ENCODE measurements around the gene TSC1.

The TSC1 gene

DNA sequence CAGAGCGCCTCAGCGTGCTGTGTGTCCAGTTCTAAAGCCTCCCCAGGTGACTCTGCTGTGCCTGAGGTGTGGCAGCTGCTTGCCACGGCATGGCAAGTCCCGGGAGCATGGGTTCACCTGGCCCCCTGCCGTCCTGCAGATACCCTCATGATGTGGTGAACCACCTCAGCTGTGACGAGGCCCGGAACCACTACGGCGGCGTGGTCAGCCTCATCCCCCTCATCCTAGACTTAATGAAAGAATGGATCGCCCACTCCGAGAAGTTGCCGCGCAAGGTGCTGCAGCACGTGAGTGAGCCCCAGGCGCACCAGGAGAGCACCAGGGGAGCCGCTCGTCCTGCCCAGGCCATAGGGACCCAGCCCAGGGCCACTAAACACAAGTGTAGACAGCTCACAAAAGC lies 56.3 kb downstream of the TSC1 start:
- no peak for DNase-seq (ENCODE audit: low read depth in 2 of 2)

DNA sequence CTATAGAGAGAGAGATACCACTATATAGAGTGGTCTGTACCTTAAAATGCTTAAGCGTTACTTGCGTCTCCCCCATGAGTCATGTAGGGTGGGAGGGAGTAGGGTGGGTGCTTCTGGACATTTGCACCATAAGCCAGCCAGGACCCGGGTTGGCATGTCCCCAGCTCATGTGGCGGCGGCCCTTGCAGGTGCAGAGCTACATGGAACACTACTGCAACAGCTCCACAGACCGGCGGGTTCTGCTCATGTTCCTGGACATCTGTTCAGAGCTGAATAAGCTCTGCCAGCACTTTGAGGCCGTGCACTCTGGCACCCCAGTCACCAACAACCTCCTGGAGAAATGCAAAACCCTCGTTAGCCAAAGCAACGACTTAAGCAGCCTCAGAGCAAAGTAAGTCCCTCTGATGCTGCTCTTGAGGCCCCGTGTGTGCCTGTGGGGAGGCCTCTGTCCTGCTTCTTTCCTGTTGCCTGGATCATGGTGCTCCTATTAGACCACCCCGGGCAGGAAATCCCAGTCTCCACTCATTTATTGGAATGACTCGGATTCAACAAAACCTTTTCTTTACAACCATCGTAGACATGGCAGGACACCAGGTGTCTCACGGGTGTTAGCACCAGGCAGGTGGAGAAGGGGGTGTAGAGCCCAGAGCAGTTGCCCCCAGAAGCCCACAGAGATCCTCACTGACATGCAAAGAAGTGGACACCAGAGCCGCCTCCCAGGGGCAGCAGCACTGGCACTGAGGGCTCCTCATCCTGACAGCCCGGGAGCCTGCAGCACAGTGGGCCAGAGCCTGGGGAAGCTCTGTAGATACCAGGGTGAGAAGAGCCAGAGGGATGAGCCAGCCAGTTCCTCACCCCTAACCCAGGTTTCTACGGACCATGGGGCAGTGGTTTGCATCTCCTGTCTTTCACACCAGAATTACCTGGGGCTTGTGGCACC lies 57.0 kb downstream of the TSC1 start:
- DNase-seq (ENCODE audit: low read depth in 2 of 2): no peak

DNA sequence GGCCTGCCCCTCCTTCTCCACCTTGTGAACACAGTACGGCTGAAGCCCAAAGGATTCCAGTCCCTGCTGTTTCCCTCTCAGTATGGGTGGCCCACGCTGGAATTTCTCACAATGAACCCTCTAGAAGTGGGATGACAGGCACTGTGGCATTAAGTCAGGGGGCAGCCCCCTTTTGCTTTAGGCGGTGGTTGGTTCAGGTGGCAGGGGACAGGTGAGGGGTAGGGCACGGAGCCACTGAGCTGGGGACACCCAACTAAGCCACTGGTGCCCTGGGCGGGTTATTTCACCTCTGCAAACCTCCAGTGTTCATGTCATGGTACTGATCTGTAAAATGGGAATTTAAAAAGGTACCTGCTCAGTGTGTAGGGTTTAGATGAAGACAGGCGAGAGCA lies 58.1 kb downstream of the TSC1 start:
- DNase-seq (ENCODE audit: low read depth in 2 of 2): no peak

DNA sequence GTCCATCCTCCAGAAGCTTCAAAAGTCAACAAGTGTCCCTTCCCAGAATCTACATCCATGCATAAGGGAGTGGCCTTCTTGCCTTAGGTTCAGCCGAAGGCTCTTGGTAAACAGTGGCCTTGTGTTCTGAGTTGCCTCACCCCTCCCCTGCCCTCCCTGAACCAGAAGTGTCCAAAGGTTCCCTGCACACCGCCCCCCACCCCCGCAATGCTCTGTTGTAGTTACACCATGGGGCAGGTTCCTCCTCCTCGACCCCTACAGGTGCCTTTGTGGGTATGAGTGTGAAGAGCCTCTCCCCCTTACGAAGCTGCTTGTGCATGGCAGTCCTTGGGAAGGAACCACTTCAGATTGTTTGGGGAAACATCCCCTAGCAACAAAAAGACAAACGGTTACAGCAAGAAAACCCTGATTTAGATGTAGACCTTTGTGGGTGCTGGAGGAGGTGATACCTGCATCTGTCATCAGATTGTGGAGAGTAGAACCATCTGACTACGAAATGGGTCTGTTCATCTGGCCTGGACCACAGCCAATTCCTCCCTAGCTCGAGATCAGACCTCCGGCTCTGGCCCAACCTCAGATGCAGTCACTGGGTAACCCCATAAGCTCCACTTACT lies 58.6 kb downstream of the TSC1 start:
- no peak for DNase-seq (ENCODE audit: low read depth in 2 of 2)

DNA sequence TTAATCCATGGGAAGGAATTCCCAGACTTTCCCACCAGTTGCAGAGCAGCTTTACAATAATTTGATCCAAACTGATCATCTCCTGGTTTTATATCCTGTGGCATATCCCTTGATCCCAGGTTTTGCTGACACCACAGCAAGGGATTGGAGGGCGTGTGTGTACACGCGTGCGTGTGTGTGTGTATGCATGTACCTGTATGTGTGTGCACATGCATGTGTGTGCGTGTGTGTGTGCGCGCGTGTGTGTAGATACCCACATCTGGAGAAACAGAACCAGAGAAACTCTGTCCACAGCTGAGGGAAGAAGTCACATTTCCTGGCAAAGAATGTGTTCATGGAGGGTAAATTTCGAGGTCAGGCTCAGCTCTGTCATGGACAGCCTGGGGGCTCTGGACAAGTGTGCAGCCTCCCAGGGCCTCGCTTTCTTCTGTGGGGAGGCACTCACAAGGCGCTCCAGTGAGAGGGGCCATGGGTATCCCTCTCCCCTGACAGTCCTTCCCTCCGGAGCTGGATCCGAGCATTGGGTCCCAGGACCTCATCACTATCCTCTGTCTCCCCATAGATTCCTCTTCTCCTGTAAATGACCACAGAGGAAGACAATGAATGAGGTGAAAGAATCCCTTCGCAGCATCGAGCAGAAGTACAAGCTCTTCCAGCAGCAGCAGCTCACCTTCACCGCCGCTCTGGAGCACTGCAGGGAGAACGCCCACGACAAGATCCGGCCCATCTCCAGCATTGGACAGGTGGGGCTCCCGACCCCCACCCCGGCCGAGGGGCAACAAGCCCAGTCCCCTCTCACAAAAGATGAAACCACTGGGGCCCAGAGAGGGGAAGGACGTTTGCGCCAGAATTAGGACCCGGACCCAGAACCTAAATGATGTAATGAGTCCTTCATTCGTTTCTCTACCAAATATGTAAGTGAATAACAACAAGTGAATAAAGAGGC lies 60.8 kb downstream of the TSC1 start:
- no peak for DNase-seq (ENCODE audit: low read depth in 2 of 2)

DNA sequence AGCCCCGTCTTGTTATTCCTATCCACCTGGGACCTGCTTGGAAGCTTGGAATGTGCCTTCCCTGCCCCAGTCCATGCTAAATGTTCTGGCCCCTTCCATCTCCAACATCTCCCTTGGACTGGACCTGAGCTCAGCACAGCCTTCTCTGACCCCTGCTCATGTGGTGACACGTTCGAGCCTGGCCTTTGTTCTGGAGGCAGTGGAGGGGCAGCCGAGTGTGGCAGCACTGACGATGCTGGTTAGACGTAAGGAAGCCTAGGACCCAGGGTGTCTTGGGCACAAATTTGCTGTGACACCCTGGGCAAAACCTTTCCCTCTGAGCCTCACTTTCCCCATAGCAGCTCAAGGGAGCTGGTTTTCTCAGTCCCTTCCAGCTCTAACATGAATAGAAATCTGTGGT lies 61.8 kb downstream of the TSC1 start:
- no peak for DNase-seq (ENCODE audit: low read depth in 2 of 2)

DNA sequence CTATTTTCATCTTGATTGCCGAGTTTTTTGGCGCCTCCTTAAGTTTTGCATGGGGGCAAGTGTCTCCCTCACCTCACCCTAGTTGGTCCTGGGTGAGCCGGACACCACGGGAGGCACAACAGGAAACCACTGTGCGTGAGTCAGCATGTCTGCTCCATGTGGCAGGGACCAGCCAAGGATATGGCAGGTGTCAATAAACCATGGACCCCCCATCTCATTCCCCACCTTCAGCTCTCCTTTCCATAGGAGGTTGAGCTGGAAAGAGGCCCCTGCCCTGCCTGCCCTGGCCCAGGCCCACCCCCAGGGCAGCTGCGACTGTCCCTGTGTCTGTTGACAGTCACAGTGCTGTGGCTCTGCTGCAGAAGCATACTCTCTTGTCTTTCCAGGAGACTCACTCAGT lies 62.6 kb downstream of the TSC1 start:
- DNase-seq (ENCODE audit: low read depth in 2 of 2): no peak

DNA sequence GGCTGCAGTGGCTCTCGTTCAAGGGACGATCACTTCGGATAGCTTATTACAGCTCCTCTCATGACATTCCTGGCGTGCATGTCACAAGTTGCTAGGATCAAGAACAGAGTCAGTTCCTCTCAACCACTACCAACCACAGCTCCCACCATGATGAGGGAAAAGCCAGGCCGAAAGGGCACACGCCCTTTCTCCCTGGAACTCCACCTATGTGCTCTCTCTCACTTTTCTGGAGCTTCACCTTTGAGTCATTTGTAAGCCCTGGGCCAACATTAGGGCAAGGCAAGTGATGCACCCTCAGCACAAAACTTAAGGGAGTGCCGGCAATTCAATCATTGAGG lies 64.1 kb downstream of the TSC1 start:
- DNase-seq (ENCODE audit: low read depth in 2 of 2): no peak

DNA sequence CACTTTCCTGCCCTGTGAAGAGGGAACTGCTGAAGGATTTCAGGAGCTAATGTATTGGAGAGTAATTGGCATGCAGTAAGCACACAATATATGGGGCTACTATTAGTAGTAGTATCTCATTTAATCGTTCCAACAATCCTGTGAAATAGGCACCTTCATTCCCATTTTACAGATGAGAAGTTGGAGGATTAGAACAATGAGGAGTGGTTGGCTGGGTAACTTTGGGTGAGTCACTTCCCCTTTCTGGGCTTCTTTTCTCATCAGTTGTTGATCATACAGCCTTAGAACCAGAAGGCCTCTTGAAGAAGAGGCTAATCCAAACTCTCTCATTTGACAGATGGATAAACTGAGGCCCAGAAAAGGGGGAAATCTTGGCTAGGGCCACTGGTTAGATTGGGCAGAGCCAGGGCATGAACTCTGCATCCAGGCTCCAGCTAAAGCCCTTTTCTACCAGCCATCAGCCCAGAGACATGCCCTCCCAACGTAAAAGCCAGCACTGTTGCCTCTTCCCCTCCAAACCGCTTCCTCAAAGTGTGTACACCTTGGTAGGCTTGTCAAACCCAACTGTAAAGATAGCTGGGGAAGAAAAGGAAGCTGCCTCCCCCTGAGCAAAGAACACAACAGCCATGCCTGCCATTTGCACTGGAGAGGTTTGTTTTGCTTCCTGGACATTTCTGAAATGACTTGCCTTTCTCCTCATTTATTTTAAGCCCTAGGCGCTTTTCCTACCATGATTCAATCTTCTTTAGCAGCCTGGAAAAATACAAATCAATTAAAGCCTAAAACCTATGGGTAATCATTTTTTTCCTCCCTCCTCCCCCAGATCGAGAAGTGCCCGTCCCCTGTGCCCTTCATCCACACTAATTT lies 64.7 kb downstream of the TSC1 start:
- DNase-seq (ENCODE audit: low read depth in 2 of 2): no peak

DNA sequence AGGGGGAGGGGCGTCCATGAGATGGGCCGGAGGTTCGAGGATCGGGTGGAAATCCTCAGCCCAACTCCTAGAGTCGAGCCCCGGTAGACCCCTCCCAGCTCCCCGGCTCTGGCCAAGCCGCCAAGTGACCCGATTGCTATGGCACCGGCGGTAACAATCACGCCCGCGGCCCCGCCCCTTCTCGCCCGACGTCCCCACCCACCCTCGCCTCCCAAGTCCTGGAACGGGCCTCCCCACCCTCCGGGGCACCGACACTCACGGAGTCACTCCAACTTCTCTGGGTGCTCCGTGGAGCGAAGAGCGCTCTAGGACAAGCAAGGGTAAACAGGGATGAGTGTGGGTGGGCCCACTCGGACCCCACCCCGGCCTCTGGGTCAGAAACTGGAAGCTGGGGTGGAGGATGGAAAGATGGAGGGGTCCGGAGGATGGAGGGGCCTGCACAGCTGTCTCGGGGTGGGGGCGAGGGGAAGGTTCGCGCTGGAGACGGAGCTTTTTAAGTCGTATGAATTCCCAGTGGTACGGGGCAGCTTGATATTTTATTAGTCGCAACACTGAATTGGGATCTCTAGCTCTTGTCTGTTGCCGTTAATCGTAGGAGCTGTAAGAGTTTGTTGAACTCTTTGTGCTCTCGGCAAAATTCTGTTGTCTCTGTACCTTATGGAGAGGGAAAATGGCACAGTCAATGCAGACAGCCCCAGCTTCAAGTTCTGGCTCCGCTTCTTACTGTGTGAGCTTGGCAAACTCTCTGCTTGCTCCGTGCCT lies 65.5 kb downstream of the TSC1 start, which contains the start of gene SPACA9:
SPACA9 (plus strand) TSS at position 204 of the 762 bp plus-strand sequence. CDS start 5,050 bp downstream, outside the sequence.
- DNase-seq (ENCODE audit: low read depth in 2 of 2): peak in 1 of 2 donors; percentile 10

DNA sequence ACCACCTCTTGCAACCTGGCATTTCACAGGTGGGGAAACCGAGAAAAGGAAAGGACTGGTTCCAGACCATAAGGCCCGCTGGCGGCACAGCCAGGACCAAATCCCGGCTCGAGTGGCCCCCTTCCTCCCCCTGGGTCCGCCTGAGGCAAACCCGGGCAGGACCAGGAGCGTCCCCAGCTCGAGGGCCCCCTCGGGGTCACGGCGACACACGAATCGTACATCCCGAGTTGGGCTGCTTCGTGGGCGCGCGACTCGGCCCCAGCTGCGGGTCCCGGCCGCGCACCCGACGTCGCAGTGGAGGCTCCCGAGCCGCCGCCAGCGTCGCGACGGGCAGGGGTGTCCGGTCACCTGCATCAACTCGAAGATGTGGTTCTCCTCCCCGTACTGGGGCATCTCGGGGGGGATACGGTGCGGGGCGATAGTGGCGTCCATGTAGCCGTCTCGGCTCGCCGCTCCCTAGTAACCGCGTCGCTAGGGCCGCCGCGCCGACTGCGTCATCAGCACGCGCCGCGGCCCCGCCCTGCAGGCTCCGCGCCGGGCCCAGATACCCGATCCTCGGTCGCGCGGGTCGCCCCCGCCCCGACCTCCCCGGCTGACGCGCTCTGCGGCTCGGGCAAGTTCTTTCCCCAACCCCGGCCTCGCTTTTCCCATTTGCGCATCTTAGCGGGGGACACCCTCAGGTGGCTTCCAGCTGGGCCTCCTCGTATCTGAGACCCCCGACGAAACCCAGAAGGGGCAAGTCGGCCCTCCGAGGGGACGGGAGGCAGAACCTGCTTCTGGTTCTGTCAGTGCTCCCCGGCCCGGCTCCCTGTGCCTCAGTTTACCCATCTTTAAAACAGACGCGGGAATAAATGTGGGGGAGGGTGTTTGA lies 66.4 kb downstream of the TSC1 start, which contains the start of gene AK8:
AK8 (minus strand) TSS at position 461 of the 871 bp plus-strand sequence; CDS start at position 432, 29 bp downstream.
- DNase-seq (ENCODE audit: low read depth in 2 of 2): peak; percentile 58 to 59

DNA sequence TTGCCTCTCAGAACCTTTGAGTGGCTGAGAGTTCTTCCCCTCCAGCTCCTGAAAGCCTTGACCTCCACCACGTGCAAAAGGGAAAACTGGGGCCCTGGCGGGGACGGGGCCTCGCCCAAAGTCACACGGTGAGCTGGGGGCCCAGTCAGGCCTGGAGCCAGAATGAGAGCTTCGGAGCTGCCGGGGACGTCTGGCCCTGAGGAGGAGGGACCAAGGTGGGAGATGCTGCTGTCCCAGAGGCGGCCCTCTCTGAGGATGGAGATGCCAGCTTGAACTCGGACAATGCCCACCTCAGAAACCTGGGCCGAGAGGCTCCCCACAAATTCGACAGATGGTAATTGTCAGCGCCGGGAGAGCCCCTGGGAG lies 67.0 kb downstream of the TSC1 start:
- DNase-seq (ENCODE audit: low read depth in 2 of 2): no peak

DNA sequence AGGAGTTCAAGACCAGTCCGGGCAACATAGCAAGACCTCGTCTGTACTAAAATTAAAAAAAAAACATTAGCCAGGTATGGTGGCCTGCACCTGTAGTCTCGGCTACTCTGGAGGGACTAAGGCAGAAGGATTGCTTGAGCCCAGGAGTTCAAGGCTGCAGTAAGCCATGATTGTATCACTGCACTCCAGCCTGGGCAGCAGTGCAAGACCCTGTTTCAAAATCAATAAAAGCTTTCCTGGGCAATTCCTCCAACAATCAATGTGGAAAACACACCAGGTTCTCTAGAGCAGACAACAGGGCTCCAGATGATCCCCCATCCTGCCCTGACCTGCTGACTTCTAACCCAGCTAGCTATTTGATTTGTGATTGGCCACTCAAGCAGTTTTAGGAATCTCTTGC lies 67.6 kb downstream of the TSC1 start:
- no peak for DNase-seq (ENCODE audit: low read depth in 2 of 2)

DNA sequence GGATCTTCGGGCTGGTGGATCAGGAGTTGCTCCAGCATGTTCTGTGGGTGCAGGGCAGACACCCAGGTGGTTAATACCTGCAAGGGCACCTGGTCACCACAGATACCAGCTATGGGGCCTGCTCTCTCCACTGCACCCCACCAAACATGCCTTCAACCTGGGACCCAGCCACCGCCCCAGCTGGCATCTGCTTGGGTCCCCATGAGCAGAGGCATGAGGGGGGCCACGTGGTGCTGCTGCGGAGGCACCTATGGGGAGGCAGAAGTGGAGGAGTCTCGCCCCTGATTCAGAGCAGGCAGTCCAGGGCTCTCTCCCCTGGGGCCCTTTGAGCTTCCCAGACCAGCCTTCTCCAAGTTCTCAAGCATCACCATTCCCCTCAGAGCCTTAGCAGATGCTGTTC lies 69.3 kb downstream of the TSC1 start:
- DNase-seq (ENCODE audit: low read depth in 2 of 2): no peak

DNA sequence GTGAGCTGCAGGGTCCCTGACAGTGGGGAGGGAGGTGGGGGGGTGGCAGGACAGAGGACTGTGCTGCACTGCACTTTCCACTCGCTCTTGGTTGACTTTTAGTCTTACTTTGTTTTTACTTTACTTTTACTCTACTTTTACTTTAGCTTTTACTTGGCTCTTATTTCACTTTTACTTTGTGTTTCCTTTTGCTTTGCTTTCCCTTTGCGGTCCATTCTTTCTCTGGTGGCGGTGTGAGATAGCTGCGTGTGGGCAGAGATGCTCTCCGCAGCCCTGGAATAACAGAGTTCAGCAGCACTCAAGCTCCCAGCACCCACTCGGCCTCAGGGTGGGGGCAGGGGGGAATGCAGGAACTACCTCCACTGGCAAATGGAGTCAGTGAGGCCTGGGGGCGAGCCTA lies 71.0 kb downstream of the TSC1 start:
- no peak for DNase-seq (ENCODE audit: low read depth in 2 of 2)

DNA sequence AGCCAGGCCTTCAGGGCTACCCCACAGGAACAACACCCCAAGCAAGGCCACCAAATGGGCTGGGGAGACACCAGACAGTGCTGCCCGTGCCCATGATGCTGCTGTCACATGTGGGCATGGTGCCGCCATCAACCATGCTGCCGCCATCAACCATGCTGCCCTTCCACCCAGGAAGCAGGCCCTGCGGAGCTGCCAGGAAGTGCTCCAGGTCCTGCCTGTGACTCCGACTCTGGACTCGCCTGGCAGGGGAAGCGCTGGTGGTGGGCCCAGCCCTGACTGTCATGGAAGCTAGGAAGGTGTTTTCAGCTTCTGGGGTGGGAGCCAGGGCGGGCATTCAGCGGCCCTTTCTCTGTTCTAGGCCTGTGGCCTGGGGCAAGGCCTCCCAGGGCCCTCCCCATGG lies 75.2 kb downstream of the TSC1 start:
- DNase-seq (ENCODE audit: low read depth in 2 of 2): no peak

DNA sequence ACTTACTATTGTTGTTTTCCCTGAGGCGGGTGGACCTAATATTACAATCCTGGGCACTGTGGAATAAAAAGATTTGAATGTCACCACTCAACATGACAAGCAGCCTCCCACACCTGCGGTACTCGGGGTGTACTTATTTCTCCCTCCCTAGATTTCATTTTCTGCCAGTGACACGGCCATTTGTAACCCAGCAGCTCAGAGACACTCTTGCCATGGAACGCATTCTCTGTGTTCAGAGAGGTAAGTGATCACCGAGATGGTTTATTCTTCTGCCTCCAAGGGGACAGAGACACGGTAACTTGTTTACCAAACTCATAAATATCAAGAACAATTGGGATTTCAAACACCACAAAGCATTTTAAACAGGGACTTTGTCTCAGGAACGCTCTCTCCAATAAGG lies 77.5 kb downstream of the TSC1 start:
- no peak for DNase-seq (ENCODE audit: low read depth in 2 of 2)

DNA sequence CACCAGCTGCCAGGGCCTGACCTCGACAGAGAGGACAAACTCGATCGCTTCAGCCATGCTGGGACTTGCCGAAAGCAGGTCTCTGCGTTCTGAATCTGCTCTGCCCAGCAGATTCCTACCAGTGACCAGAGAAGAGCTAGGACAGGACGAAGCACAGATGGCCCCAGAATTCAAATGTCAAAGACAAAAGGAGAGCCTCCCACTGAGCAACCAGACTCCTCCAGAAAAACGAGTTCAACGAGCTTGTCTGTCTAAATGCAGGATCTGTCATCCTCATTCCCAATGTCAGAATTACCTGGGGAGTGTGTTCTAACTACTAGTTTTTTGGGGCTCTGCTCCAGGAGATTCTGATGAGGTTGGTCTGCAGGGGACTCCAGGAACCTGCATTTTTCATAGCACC lies 79.7 kb downstream of the TSC1 start:
- DNase-seq (ENCODE audit: low read depth in 2 of 2): no peak

DNA sequence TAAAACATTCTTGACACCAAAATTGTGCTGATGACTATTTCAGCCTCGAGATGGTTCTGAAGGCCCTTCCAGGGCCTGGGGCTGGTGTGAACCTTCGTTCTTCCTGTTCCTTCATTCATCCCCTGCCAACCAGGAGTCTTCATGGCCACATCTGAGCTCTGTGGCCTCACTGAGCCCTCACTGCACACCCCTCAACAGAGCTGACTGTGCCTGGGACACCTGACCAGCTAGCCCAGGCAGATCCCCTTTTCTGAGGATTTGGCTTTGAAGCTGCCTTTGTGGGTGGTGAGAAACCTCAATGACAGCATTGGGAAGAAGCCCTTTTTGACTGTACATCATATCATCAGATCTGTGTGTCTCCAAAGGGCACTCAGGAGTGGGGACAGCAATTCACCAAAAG lies 80.1 kb downstream of the TSC1 start:
- no peak for DNase-seq (ENCODE audit: low read depth in 2 of 2)

All from stimulated activated CD8-positive, alpha-beta memory T cell treated with anti-CD3 and anti-CD28 coated beads, Interleukin-2, amount 100 ng/mL, for 1 hour (primary cell).